Activated T-cell treated with anti-CD3 and anti-CD28 coated beads for 1 hour (primary cell): ENCODE measurements around the gene MEX3C.

Experiments used
- DNase-seq: peaks from one replicate; pipeline ENCODE4 v3.0.0-alpha.2; 2020; ENCODE audit warnings: low read depth

MEX3C gene

GRCh38 chr18:51153659-51154371, 43.7 kb downstream of the MEX3C start:
- DNase-seq: peak; percentile 23

GRCh38 chr18:51151568-51152511, 45.6 kb downstream of the MEX3C start:
- peak; percentile 67 for DNase-seq

GRCh38 chr18:51151185-51151567, 46.3 kb downstream of the MEX3C start:
- no peak for DNase-seq

- DNase-seq: no peak
Measured at GRCh38 chr18:51150113-51150700, 47.3 kb downstream of the MEX3C start.

- no peak for DNase-seq
Measured at GRCh38 chr18:51149670-51150069, 47.8 kb downstream of the MEX3C start.

GRCh38 chr18:51146909-51147308, 50.6 kb downstream of the MEX3C start:
- no peak for DNase-seq

- no peak for DNase-seq
Measured at GRCh38 chr18:51138936-51139335, 58.5 kb downstream of the MEX3C start.

- DNase-seq: no peak
Measured at GRCh38 chr18:51137891-51138290, 59.6 kb downstream of the MEX3C start.

GRCh38 chr18:51137026-51137729, 60.3 kb downstream of the MEX3C start:
- no peak for DNase-seq

GRCh38 chr18:51135795-51136194, 61.7 kb downstream of the MEX3C start:
- DNase-seq: no peak

- no peak for DNase-seq
Measured at GRCh38 chr18:51135364-51135763, 62.1 kb downstream of the MEX3C start.

- DNase-seq: no peak
Measured at GRCh38 chr18:51134721-51135120, 62.8 kb downstream of the MEX3C start.

GRCh38 chr18:51133580-51134160, 63.8 kb downstream of the MEX3C start:
- no peak for DNase-seq

- no peak for DNase-seq
Measured at GRCh38 chr18:51132256-51132935, 65.1 kb downstream of the MEX3C start.

- no peak for DNase-seq
Measured at GRCh38 chr18:51128533-51128932, 68.9 kb downstream of the MEX3C start.

- DNase-seq: no peak
Measured at GRCh38 chr18:51127664-51128063, 69.8 kb downstream of the MEX3C start.

- DNase-seq: no peak
Measured at GRCh38 chr18:51125976-51126375, 71.5 kb downstream of the MEX3C start.
